ENCODE measurements around the gene PTK6.

- TF ChIP-seq, protein P1, sequence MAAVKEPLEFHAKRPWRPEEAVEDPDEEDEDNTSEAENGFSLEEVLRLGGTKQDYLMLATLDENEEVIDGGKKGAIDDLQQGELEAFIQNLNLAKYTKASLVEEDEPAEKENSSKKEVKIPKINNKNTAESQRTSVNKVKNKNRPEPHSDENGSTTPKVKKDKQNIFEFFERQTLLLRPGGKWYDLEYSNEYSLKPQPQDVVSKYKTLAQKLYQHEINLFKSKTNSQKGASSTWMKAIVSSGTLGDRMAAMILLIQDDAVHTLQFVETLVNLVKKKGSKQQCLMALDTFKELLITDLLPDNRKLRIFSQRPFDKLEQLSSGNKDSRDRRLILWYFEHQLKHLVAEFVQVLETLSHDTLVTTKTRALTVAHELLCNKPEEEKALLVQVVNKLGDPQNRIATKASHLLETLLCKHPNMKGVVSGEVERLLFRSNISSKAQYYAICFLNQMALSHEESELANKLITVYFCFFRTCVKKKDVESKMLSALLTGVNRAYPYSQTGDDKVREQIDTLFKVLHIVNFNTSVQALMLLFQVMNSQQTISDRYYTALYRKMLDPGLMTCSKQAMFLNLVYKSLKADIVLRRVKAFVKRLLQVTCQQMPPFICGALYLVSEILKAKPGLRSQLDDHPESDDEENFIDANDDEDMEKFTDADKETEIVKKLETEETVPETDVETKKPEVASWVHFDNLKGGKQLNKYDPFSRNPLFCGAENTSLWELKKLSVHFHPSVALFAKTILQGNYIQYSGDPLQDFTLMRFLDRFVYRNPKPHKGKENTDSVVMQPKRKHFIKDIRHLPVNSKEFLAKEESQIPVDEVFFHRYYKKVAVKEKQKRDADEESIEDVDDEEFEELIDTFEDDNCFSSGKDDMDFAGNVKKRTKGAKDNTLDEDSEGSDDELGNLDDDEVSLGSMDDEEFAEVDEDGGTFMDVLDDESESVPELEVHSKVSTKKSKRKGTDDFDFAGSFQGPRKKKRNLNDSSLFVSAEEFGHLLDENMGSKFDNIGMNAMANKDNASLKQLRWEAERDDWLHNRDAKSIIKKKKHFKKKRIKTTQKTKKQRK (IDR thresholded peaks at IDR 0.05; ENCODE audit: low read length) = no peak
- TF ChIP-seq ZNF780A (CRISPR knock-in tag; IDR thresholded peaks at IDR 0.05) (no peak), TCF7L2 (IDR thresholded peaks at IDR 0.05; ENCODE audit: low read depth, low read length) (no peak), ATF3 (CRISPR knock-in tag; IDR thresholded peaks at IDR 0.05) (no peak), GTF2F1 (IDR thresholded peaks at IDR 0.05; ENCODE audit: low read length) (no peak), ZNF124 (CRISPR knock-in tag; IDR thresholded peaks at IDR 0.05) (no peak), LBX2 (CRISPR knock-in tag; IDR thresholded peaks at IDR 0.05; ENCODE audit: borderline replicate concordance) (no peak), ZNF232 (CRISPR knock-in tag; IDR thresholded peaks at IDR 0.05; ENCODE audit: borderline replicate concordance) (no peak), POLR2A (IDR thresholded peaks at IDR 0.05; ENCODE audit: insufficient read depth in 1 of 2, low read depth in 2 of 2, low read length in 2 of 2) (no peak)
Observed at GRCh38 chr20:63517376-63518309, 19.5 kb downstream of the PTK6 start.

Measured in HepG2 (cell line).